ENCODE measurements around the gene EXOG. TPM values are rescaled to one million over a fixed set of nuclear protein-coding genes. Genes with fewer than 3 reads are reported as not detected.

EXOG gene
- total RNA-seq, 2 donors from 2014 or later = 23.4 to 36.6 TPM

DNA sequence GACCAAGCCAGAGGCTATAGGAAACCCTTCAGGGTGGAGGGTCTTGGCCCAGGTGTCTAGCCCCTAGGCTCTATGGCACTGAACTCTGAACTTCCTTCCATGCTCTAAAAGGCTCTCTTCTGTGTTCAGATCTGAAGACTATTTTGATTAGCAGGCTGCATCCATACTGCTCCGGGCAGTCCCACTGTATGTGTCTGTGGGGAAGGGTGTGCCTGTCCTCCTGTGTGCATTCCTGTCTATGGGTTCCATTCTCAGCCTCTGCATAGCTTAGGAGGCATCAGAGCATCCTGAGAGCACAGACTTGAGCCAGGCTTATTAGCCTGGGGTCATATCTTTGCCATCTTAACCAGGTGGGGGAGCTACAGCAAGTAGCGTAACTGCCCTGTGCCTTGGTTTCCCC, 38.0 kb downstream of the EXOG start:
- H3K4me1 ChIP-seq = peaks cover 0 to 47% of the 10 kb centered on the region in 2 donors
- H3K4me3 ChIP-seq = no peak overlapping the region
- DNase-seq (ENCODE audit: low spot score) = no peak
- TF ChIP-seq, protein P1, sequence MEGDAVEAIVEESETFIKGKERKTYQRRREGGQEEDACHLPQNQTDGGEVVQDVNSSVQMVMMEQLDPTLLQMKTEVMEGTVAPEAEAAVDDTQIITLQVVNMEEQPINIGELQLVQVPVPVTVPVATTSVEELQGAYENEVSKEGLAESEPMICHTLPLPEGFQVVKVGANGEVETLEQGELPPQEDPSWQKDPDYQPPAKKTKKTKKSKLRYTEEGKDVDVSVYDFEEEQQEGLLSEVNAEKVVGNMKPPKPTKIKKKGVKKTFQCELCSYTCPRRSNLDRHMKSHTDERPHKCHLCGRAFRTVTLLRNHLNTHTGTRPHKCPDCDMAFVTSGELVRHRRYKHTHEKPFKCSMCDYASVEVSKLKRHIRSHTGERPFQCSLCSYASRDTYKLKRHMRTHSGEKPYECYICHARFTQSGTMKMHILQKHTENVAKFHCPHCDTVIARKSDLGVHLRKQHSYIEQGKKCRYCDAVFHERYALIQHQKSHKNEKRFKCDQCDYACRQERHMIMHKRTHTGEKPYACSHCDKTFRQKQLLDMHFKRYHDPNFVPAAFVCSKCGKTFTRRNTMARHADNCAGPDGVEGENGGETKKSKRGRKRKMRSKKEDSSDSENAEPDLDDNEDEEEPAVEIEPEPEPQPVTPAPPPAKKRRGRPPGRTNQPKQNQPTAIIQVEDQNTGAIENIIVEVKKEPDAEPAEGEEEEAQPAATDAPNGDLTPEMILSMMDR (IDR thresholded peaks at IDR 0.05) = no peak
- no peaks in the 10 kb centered on the region for H3K27me3 ChIP-seq
- H3K9me3 ChIP-seq = no peaks in the 10 kb centered on the region
- no peaks in the 10 kb centered on the region for H3K36me3 ChIP-seq
- peak overlapping the region; percentile 76 to 91 for H3K27ac ChIP-seq

DNA sequence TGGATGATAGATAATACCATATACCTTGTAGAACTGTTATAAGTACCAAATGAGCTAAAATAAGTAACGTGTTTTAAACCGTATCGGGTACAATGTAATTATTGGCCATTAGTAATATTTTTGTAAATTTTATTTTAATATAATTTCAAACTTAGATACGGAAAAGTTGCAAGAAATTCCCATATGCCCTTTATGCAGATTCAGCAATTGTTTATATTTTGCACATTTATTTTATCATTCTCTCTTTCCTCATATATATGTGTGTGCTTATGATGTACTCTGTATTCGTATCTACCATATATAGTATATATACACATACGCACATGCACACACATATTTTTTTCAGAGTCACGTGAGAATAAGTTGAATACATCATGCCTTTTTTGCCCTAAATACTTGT, 38.5 kb downstream of the EXOG start:
- DNase-seq (ENCODE audit: low spot score) = no peak
- Histone ChIP-seq H3K4me3 (no peak overlapping the region), H3K36me3 (no peaks in the 10 kb centered on the region), H3K27ac (peak overlapping the region; percentile 76 to 91), H3K4me1 (peaks cover 0 to 51% of the 10 kb centered on the region in 2 donors), H3K27me3 (no peaks in the 10 kb centered on the region), H3K9me3 (no peaks in the 10 kb centered on the region)
- TF ChIP-seq, protein P1 (IDR thresholded peaks at IDR 0.05) = no peak

GRCh38 chr3:38536671-38537070, 40.5 kb downstream of the EXOG start:
- Histone ChIP-seq H3K27ac (peak overlapping the region; percentile 83 to 91), H3K9me3 (no peaks in the 10 kb centered on the region), H3K27me3 (no peaks in the 10 kb centered on the region), H3K4me1 (peaks cover 0 to 63% of the 10 kb centered on the region in 2 donors), H3K4me3 (no peak overlapping the region), H3K36me3 (no peaks in the 10 kb centered on the region)
- DNase-seq (ENCODE audit: low spot score) = no peak
- TF ChIP-seq, protein P1 (IDR thresholded peaks at IDR 0.05) = no peak

DNA sequence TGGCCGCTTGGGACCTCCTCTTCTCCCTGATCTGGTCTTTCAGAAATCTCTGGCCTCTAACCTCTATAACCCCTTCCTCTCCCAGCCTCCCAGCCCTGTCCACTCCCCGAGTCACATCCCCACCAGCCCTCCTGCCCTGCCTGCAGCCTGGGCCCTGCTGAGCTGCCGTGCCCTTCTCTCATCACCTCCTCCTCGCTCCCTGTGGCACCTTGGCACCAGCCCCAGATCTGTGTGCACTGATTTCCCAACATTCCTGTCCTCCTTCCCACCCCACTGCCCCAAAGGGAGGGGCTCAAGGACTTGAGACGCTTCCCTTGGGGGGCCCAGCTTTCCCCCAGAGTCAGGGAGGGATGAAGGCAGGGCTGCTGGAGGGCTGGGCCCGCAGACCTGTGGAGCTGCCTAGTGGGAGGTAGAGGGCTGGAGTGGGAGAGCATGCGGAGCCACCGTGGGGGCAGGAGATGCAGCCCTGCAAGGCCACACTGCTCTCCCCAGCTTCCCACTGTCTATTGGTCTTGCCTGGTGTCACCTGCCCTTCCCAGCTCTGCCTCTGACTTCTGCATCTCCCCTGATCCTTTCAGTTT, 42.7 kb downstream of the EXOG start:
- peak overlapping the region; percentile 83 to 91 for H3K27ac ChIP-seq
- no peaks in the 10 kb centered on the region for H3K9me3 ChIP-seq
- no peaks in the 10 kb centered on the region for H3K27me3 ChIP-seq
- peaks cover 0 to 67% of the 10 kb centered on the region in 2 donors for H3K4me1 ChIP-seq
- H3K4me3 ChIP-seq = no peak overlapping the region
- TF ChIP-seq, protein P1 (IDR thresholded peaks at IDR 0.05) = no peak
- no peak for DNase-seq (ENCODE audit: low spot score)
- H3K36me3 ChIP-seq = no peaks in the 10 kb centered on the region

- H3K36me3 ChIP-seq = no peaks in the 10 kb centered on the region
- peak overlapping the region; percentile 83 to 91 for H3K27ac ChIP-seq
- H3K4me3 ChIP-seq = no peak overlapping the region
- H3K27me3 ChIP-seq = no peaks in the 10 kb centered on the region
- TF ChIP-seq, protein P1 (IDR thresholded peaks at IDR 0.05) = no peak
- H3K9me3 ChIP-seq = no peaks in the 10 kb centered on the region
- H3K4me1 ChIP-seq = peaks cover 0 to 72% of the 10 kb centered on the region in 2 donors
- DNase-seq (ENCODE audit: low spot score) = peak; percentile 76
These were observed 45.7 kb downstream of the EXOG start for GRCh38 chr3:38541806-38542205.

All from right atrium auricular region (tissue), 2 donors.